Epithelial cell of proximal tubule (primary cell): ENCODE measurements around the gene STX1A. TPM values are rescaled to one million over a fixed set of nuclear protein-coding genes. Genes with fewer than 3 reads are reported as not detected.
A peak's percentile ranks its signal among the peaks of the same experiment; 100 is the strongest.

Experiments used
- DNase-seq: peaks from one replicate; pipeline ENCODE4 v3.0.0-alpha.2; 2011; ENCODE audit warnings: low read depth
- H3K4me3 ChIP-seq: 2 replicates; pipeline ENCODE4 v1.5.1; 2011; ENCODE audit warnings: low read depth, mild to moderate bottlenecking, low read length
- CTCF ChIP-seq: conservative IDR thresholded peaks from 2 replicates; pipeline ENCODE4 v1.5.1; 2012; ENCODE audit warnings: low read depth, mild to moderate bottlenecking, low read length
- total RNA-seq: library from RNA; depleted of rRNA; stranded (reverse); fragments of >200 nt; gene quantifications from 2 replicates; pipeline ENCODE4 v1.2.3, GENCODE V29; 2015

Gene STX1A
- total RNA-seq, 1 donor from 2014 or later: 22.4 TPM

DNA sequence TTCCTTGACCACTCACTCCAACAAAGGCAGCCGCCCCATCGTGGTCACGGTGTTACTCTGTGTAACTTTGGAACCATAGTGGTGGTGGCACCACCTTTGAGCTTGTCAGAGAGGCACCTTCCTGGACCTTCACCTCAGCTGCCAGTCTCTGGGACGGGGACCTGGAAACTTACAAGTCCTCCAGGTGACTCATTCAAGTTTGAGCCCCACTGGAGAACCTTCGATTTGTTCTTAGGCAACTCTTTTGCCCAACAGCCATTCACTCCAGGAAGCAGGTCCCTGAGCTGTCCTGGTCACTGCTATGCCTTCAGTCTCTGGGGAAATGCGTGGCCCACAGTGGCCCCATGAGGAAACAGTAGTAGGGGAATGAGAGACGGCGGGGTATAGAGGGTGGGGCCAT is 17.2 kb downstream of the STX1A start:
- DNase-seq: no peak

DNA sequence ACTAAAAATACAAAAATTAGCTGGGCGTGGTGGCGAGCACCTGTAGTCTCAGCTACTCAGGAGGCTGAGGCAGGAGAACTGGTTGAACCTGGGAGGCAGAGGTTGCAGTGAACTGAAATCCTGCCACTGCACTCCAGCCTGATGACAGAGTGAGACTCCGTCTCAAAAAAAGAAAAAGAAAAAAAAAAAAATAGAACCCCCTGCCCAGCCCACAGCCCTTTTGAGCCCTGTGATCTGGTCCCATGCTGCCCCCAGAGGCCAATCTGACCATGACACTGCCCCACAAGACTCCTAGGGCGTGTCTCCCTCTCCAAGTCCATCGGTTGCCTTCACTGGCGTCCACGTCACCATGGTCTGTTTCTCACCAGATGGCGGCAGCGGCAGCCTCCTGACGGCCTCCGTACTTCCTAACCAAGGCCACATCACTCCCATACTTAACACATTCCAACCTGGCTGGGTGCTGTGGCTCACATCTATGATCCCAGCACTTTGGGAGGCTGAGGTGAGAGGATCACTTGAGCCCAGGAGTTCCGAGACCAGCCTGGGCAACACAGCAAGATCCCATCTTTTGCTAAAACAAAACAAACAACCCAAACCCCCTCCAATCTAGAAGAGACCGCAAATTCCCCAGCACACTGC is 18.0 kb downstream of the STX1A start:
- no peak overlapping the region for H3K4me3 ChIP-seq
- TF ChIP-seq CTCF: peak; percentile 69
- no peak for DNase-seq

More for the DNA sequence above, 17.2 kb downstream of the STX1A start:
- TF ChIP-seq CTCF: no peak
- H3K4me3 ChIP-seq: no peak overlapping the region

DNA sequence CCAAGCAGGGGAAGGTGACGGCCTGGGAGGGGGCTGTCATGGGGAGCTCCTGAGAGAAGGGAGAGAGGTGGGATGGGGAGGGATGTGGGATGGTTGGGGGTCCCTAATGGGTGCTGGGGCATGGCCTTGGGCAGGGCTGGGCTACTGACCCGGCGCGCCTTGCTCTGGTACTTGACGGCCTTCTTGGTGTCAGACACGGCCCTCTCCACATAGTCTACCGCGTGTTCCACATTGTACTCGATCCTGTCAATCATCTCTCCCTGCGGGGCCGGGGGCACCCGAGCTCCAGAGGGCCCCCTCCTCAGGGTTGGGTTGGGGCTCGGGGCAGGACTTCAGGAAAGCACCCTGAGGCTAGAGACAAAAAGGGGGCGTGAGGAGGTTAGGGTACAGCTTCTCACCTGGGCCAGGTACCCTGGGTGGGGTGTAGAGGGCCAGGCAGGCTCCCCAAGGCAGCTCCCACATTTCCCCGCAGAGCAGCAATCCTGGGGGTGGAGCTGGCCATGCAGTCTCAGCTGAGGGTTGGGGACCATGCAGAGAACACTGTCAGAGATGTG is 18.8 kb downstream of the STX1A start:
- TF ChIP-seq CTCF: no peak
- no peak overlapping the region for H3K4me3 ChIP-seq
- no peak for DNase-seq

DNA sequence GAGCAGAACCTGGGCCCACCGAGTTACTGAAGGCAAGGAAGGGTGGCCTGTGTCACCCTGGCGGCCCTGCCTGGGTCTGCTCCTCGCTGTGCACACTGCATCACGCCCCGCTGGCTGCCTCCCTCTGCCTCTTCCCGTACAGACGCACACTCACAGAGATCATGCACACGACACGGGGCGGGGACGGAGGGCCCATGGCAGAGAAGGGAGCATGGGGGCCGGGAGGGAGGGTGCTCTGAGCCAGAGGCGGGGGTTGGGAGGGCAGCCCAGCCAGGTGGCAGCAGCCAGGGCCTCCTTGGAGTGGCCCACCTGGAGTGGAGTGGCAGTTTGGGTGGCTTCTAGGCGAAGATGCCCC is 19.4 kb downstream of the STX1A start:
- no peak for DNase-seq
- no peak for TF ChIP-seq CTCF
- no peak overlapping the region for H3K4me3 ChIP-seq

DNA sequence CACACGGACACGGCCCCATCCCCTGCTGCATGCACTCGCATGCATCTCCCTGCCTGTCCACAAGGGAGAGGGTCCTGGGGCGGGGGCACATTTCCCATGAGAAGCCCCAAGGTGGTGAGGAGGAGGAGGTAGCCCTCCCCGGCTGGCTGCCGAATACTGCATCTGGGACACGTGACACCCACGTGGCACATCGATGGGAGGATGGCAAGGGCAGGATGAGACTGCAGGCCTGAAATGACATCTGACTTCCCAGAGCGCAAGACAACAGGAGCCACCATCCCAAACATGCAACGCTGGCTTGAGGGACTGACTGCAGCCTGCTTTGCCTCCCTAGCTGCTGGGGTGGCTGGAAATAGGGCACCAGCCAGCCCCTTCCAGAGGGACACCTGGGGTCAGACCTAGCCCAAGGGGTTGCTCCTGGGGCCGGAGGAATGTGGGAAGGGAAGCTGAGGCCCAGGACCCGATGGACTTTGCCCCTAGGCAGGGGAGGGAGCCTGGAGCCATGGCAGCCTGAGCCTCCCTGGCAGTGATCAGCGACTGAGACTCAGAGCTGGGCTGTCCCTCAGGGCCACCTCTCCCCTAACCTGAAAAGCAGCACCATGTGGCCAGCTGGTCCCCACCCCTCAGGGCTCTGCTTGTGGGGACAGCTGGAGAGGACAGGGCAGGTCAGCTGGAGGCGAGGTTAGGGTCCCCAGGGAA is 19.9 kb downstream of the STX1A start:
- no peak overlapping the region for H3K4me3 ChIP-seq
- no peak for DNase-seq
- TF ChIP-seq CTCF: no peak

DNA sequence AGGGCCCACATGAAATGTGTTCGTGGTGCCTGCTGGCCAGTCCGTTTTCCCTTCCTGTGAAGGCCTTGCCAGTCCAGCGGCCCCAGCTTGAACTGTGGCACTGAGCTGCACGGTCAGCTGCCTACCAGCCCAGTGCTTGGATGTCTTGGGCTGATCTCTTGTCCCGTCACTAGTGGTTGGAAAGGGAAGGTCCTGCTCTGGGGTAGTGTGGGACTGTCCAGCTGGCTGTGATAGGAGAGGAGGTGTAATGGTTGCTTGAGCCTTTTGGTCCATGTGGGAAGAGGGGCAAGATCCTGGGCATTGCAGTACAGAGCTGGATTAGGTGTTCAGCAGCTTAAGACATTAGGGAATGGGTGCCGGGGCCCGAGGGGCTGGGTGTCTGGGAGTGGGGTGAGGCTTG is 21.1 kb downstream of the STX1A start:
- DNase-seq: no peak
- no peak for TF ChIP-seq CTCF
- H3K4me3 ChIP-seq: no peak overlapping the region
